ENCODE results near the gene PTPRR.

Gene PTPRR

GRCh38 chr12:70709022-70709421 lies 211.5 kb downstream of the PTPRR start:
- no peak for DNase-seq

- no peak for DNase-seq
Observed at GRCh38 chr12:70706611-70707010, 213.9 kb downstream of the PTPRR start.

GRCh38 chr12:70698345-70698744 lies 222.2 kb downstream of the PTPRR start:
- no peak for DNase-seq

GRCh38 chr12:70695361-70696023 lies 225.0 kb downstream of the PTPRR start:
- DNase-seq, result no peak

GRCh38 chr12:70692681-70693288 lies 227.8 kb downstream of the PTPRR start:
- no peak for DNase-seq

- DNase-seq, result no peak
Observed at GRCh38 chr12:70691018-70691672, 229.4 kb downstream of the PTPRR start.

GRCh38 chr12:70686907-70687306 lies 233.6 kb downstream of the PTPRR start:
- DNase-seq, result no peak

- no peak for DNase-seq
Observed at GRCh38 chr12:70686299-70686698, 234.2 kb downstream of the PTPRR start.

- DNase-seq, result no peak
Observed at GRCh38 chr12:70683976-70684375, 236.6 kb downstream of the PTPRR start.

- no peak for DNase-seq
Observed at GRCh38 chr12:70671698-70672097, 248.8 kb downstream of the PTPRR start.

GRCh38 chr12:70670948-70671347 lies 249.6 kb downstream of the PTPRR start:
- DNase-seq, result no peak

GRCh38 chr12:70667253-70667652 lies 253.3 kb downstream of the PTPRR start:
- no peak for DNase-seq

GRCh38 chr12:70666364-70666763 lies 254.2 kb downstream of the PTPRR start:
- no peak for DNase-seq

GRCh38 chr12:70664465-70664881 lies 256.1 kb downstream of the PTPRR start:
- peak in 18 of 58 donors; percentile 2 to 52 (median 16) for DNase-seq

GRCh38 chr12:70663838-70664237 lies 256.7 kb downstream of the PTPRR start:
- no peak for DNase-seq

- DNase-seq, result peak in 6 of 58 donors; percentile 8 to 61 (median 20)
Observed at GRCh38 chr12:70661466-70662161, 258.9 kb downstream of the PTPRR start.

- no peak for DNase-seq
Observed at GRCh38 chr12:70660620-70661219, 259.8 kb downstream of the PTPRR start.

- no peak for DNase-seq
Observed at GRCh38 chr12:70660002-70660604, 260.4 kb downstream of the PTPRR start.

- DNase-seq, result no peak
Observed at GRCh38 chr12:70659077-70659606, 261.4 kb downstream of the PTPRR start.

- peak in 3 of 58 donors; percentile 5 to 40 (median 34) for DNase-seq
Observed at GRCh38 chr12:70657616-70658286, 262.8 kb downstream of the PTPRR start.

Data from anterior cingulate cortex (tissue), 58 donors.